Fibroblast of skin of left quadriceps (primary cell): ENCODE data around the gene MREG.

ENCODE experiments used
- DNase-seq, 2 experiments: peaks; one replicate each; pipeline ENCODE4 v3.0.0-alpha.2; 2013; ENCODE audit warnings: low read depth in 2 of 2

MREG gene

GRCh38 chr2:216013080-216013909 is at the start of gene MREG:
MREG (minus strand) TSS chr2:216013551; CDS start chr2:216013327, 224 bp downstream.
- peak; percentile 52 for DNase-seq

- DNase-seq = no peak
These were observed 46.0 kb upstream of the MREG start for GRCh38 chr2:216059233-216059834.

GRCh38 chr2:216057688-216058193 is 44.4 kb upstream of the MREG start:
- DNase-seq = no peak

GRCh38 chr2:216056739-216057138 is 43.4 kb upstream of the MREG start:
- no peak for DNase-seq

GRCh38 chr2:216055680-216056079 is 42.3 kb upstream of the MREG start:
- DNase-seq = no peak

GRCh38 chr2:216052420-216052819 is 39.1 kb upstream of the MREG start:
- DNase-seq = no peak

- DNase-seq = no peak
These were observed 38.0 kb upstream of the MREG start for GRCh38 chr2:216051350-216051749.

GRCh38 chr2:216049452-216049851 is 36.1 kb upstream of the MREG start:
- DNase-seq = no peak

- no peak for DNase-seq
These were observed 34.0 kb upstream of the MREG start for GRCh38 chr2:216047397-216047796.

- no peak for DNase-seq
These were observed 31.6 kb upstream of the MREG start for GRCh38 chr2:216044883-216045486.

GRCh38 chr2:216043949-216044348 is 30.6 kb upstream of the MREG start:
- no peak for DNase-seq

- no peak for DNase-seq
These were observed 28.1 kb upstream of the MREG start for GRCh38 chr2:216041438-216041837.

- DNase-seq = no peak
These were observed 26.6 kb upstream of the MREG start for GRCh38 chr2:216039918-216040317.

- no peak for DNase-seq
These were observed 20.7 kb upstream of the MREG start for GRCh38 chr2:216034065-216034464.

- DNase-seq = no peak
These were observed 20.1 kb upstream of the MREG start for GRCh38 chr2:216033403-216033802.

GRCh38 chr2:216031960-216032689 is 18.8 kb upstream of the MREG start:
- DNase-seq = peak; percentile 50 to 61

GRCh38 chr2:216030216-216030615 is 16.9 kb upstream of the MREG start:
- no peak for DNase-seq

- DNase-seq = peak; percentile 33
These were observed 16.2 kb upstream of the MREG start for GRCh38 chr2:216029416-216030129.

- no peak for DNase-seq
These were observed 11.5 kb upstream of the MREG start for GRCh38 chr2:216024779-216025336.

- DNase-seq = peak in 1 of 2 experiments; percentile 14
These were observed 9.8 kb upstream of the MREG start for GRCh38 chr2:216023055-216023648.
